OCI-LY1 (cell line): ENCODE measurements around the gene CTNNA2.

Experiments used
- H2AFZ ChIP-seq: fragments of 200-600 bp; sonication (generic), shearing (Covaris generic); 2 replicates; pipeline ENCODE4 v1.6.0; 2014; ENCODE audit warnings: antibody characterized with exemption, mild to moderate bottlenecking, low read length
- H3F3A ChIP-seq: fragments of 200-600 bp; sonication (generic), shearing (Covaris generic); 2 replicates; pipeline ENCODE4 v1.6.0; 2014; ENCODE audit warnings: mild to moderate bottlenecking, antibody characterized with exemption, low read length, moderate library complexity; ENCODE audit not compliant: insufficient read depth
- H3K27ac ChIP-seq: fragments of 200-600 bp; sonication (generic); 2 replicates; pipeline ENCODE4 v1.5.1; 2014; ENCODE audit warnings: low read length, mixed run types, mild to moderate bottlenecking, low read depth; ENCODE audit not compliant: poor library complexity, severe bottlenecking
- H3K27me3 ChIP-seq: fragments of 200-600 bp; sonication (generic); 2 replicates; pipeline ENCODE4 v1.6.0; 2014; ENCODE audit warnings: antibody characterized with exemption, mild to moderate bottlenecking, low read length, moderate library complexity; ENCODE audit not compliant: insufficient read depth
- H3K36me3 ChIP-seq: fragments of 200-600 bp; sonication (generic); 2 replicates; pipeline ENCODE4 v1.6.1; 2014; ENCODE audit warnings: mild to moderate bottlenecking, antibody characterized with exemption, low read length, moderate library complexity, mixed read lengths; ENCODE audit not compliant: insufficient read depth
- H3K4me1 ChIP-seq: fragments of 200-600 bp; sonication (generic); 2 replicates; pipeline ENCODE4 v1.5.1; 2014; ENCODE audit warnings: mild to moderate bottlenecking, low read length, moderate library complexity; ENCODE audit not compliant: insufficient read depth, severe bottlenecking
- H3K4me2 ChIP-seq: fragments of 200-600 bp; sonication (generic), shearing (Covaris generic); 2 replicates; pipeline ENCODE4 v1.6.1; 2014; ENCODE audit warnings: low read length
- H3K4me3 ChIP-seq: fragments of 200-600 bp; sonication (generic); 2 replicates; pipeline ENCODE4 v1.5.1; 2014; ENCODE audit warnings: low read length, low read depth, mild to moderate bottlenecking, mixed read lengths; ENCODE audit not compliant: poor library complexity, severe bottlenecking
- H3K79me2 ChIP-seq: fragments of 200-600 bp; shearing (Covaris generic); 2 replicates; pipeline ENCODE4 v1.6.1; 2016; ENCODE audit warnings: mixed run types, low read length, mixed read lengths; ENCODE audit not compliant: insufficient read depth
- H3K9ac ChIP-seq: fragments of 200-600 bp; sonication (generic), shearing (Covaris generic); 2 replicates; pipeline ENCODE4 v1.6.1; 2014; ENCODE audit warnings: mild to moderate bottlenecking, low read length, mixed read lengths
- H3K9me2 ChIP-seq: fragments of 200-600 bp; sonication (generic), shearing (Covaris generic); 2 replicates; pipeline ENCODE4 v1.6.1; 2014; ENCODE audit warnings: low read depth, mild to moderate bottlenecking, low read length, mixed read lengths
- H3K9me3 ChIP-seq: fragments of 200-600 bp; shearing (Covaris generic); 2 replicates; pipeline ENCODE4 v1.6.1; 2014; ENCODE audit warnings: low read length, mixed read lengths
- H4K20me1 ChIP-seq: fragments of 200-600 bp; sonication (generic), shearing (Covaris generic); 2 replicates; pipeline ENCODE4 v1.6.0; 2016; ENCODE audit warnings: mild to moderate bottlenecking, low read length; ENCODE audit not compliant: insufficient read depth
- CTCF ChIP-seq: fragments of 200-600 bp; sonication (generic), shearing (Covaris generic); IDR thresholded peaks from 2 replicates; pipeline ENCODE4 v1.5.1; 2017; ENCODE audit warnings: mild to moderate bottlenecking, antibody characterized with exemption, low read length, moderate library complexity, mixed read lengths
- EZH2 ChIP-seq: fragments of 200-600 bp; sonication (generic), shearing (Covaris generic); IDR thresholded peaks from 2 replicates; pipeline ENCODE4 v1.8.0; 2017; ENCODE audit warnings: borderline replicate concordance, mixed run types, mild to moderate bottlenecking, antibody characterized with exemption, low read length, moderate library complexity, mixed read lengths

The CTNNA2 gene

GRCh38 chr2:80438686-80439085 is 925.8 kb downstream of the CTNNA2 start:
- no peak overlapping the region for H3K4me3 ChIP-seq
- H3K27ac ChIP-seq = no peak overlapping the region
- no peaks in the 10 kb centered on the region for H3K36me3 ChIP-seq
- no peaks in the 10 kb centered on the region for H3K9me2 ChIP-seq
- H2AFZ ChIP-seq = no peak overlapping the region
- no peak overlapping the region for H3K4me2 ChIP-seq
- no peaks in the 10 kb centered on the region for H3K4me1 ChIP-seq
- no peak overlapping the region for H3K9ac ChIP-seq
- TF ChIP-seq CTCF = no peak
- TF ChIP-seq EZH2 = no peak
- H3K79me2 ChIP-seq = no peaks in the 10 kb centered on the region
- no peaks in the 10 kb centered on the region for H3K9me3 ChIP-seq
- H4K20me1 ChIP-seq = no peaks in the 10 kb centered on the region
- no peaks in the 10 kb centered on the region for H3K27me3 ChIP-seq
- no peaks in the 10 kb centered on the region for H3F3A ChIP-seq

GRCh38 chr2:80454628-80455027 is 941.8 kb downstream of the CTNNA2 start:
- no peak for TF ChIP-seq EZH2
- TF ChIP-seq CTCF = no peak
- Histone ChIP-seq H3K79me2 (no peaks in the 10 kb centered on the region), H4K20me1 (no peaks in the 10 kb centered on the region), H3K9me2 (no peaks in the 10 kb centered on the region), H3K9ac (no peak overlapping the region), H3K27me3 (no peaks in the 10 kb centered on the region), H3K36me3 (no peaks in the 10 kb centered on the region), H3K4me2 (no peak overlapping the region), H3K9me3 (no peaks in the 10 kb centered on the region), H3F3A (no peaks in the 10 kb centered on the region), H3K4me3 (no peak overlapping the region), H3K4me1 (no peaks in the 10 kb centered on the region), H3K27ac (no peak overlapping the region), H2AFZ (no peak overlapping the region)

GRCh38 chr2:80459028-80459427 is 946.2 kb downstream of the CTNNA2 start:
- no peaks in the 10 kb centered on the region for H3K36me3 ChIP-seq
- H3K9ac ChIP-seq = no peak overlapping the region
- H3K9me3 ChIP-seq = no peaks in the 10 kb centered on the region
- TF ChIP-seq EZH2 (no peak), CTCF (no peak)
- no peak overlapping the region for H2AFZ ChIP-seq
- no peaks in the 10 kb centered on the region for H3K9me2 ChIP-seq
- H3K27me3 ChIP-seq = no peaks in the 10 kb centered on the region; the same call in 1 of the 2 replicates
- no peaks in the 10 kb centered on the region for H3K4me1 ChIP-seq
- no peaks in the 10 kb centered on the region for H4K20me1 ChIP-seq
- no peak overlapping the region for H3K4me3 ChIP-seq
- no peak overlapping the region for H3K4me2 ChIP-seq
- no peaks in the 10 kb centered on the region for H3K79me2 ChIP-seq
- no peaks in the 10 kb centered on the region for H3F3A ChIP-seq
- H3K27ac ChIP-seq = no peak overlapping the region
